Astrocyte (in vitro differentiated cells and primary cell): ENCODE measurements around the gene OTOG.

Experiments used
- CTCF ChIP-seq: IDR thresholded peaks from 2 replicates; pipeline ENCODE4 v1.5.1; 2011; ENCODE audit warnings: low read depth, mild to moderate bottlenecking, inconsistent platforms, low read length, moderate library complexity; ENCODE audit not compliant: insufficient read depth
- EZH2 ChIP-seq: IDR thresholded peaks from 2 replicates; pipeline ENCODE4 v1.6.1; 2012; ENCODE audit warnings: mild to moderate bottlenecking, low read length, inconsistent platforms; ENCODE audit not compliant: insufficient read depth

- TF ChIP-seq CTCF: no peak
- TF ChIP-seq EZH2: no peak
These were observed 86.4 kb downstream of the OTOG start for GRCh38 chr11:17633279-17633986.
